Neural progenitor cell (in vitro differentiated cells): ENCODE measurements around the gene ANO10. TPM values are rescaled to one million over a fixed set of nuclear protein-coding genes. Genes with fewer than 3 reads are reported as not detected.

ENCODE experiments used
- DNase-seq: peaks from one replicate; pipeline ENCODE4 v3.0.0-alpha.2; 2016; ENCODE audit warnings: low spot score
- H2AFZ ChIP-seq: fragments of 200-600 bp; sonication (generic); replicated peaks from 2 replicates; pipeline ENCODE4 v1.6.1; 2016; ENCODE audit warnings: antibody characterized with exemption
- H3F3A ChIP-seq: fragments of 200-600 bp; sonication (generic); 2 replicates; pipeline ENCODE4 v1.6.1; 2016; ENCODE audit warnings: antibody characterized with exemption, low read depth
- H3K27ac ChIP-seq: fragments of 200-600 bp; sonication (generic); 2 replicates; pipeline ENCODE4 v1.5.1; 2016; ENCODE audit warnings: mild to moderate bottlenecking
- H3K27me3 ChIP-seq: fragments of 200-600 bp; sonication (generic); 2 replicates; pipeline ENCODE4 v1.6.1; 2016; ENCODE audit warnings: mild to moderate bottlenecking, moderate library complexity
- H3K36me3 ChIP-seq: fragments of 200-600 bp; sonication (generic); 2 replicates; pipeline ENCODE4 v1.5.1; 2016
- H3K4me1 ChIP-seq: fragments of 200-600 bp; sonication (generic); 2 replicates; pipeline ENCODE4 v1.6.1; 2016; ENCODE audit warnings: mixed run types
- H3K4me2 ChIP-seq: fragments of 200-600 bp; sonication (generic); 2 replicates; pipeline ENCODE4 v1.6.1; 2016
- H3K4me3 ChIP-seq: fragments of 200-600 bp; sonication (generic); 2 replicates; pipeline ENCODE4 v1.5.1; 2016
- H3K79me2 ChIP-seq: fragments of 200-600 bp; sonication (generic); 2 replicates; pipeline ENCODE4 v1.6.1; 2016; ENCODE audit warnings: low read depth
- H3K9ac ChIP-seq: fragments of 200-600 bp; sonication (generic); 2 replicates; pipeline ENCODE4 v1.6.1; 2016
- H3K9me3 ChIP-seq: fragments of 200-600 bp; sonication (generic); 2 replicates; pipeline ENCODE4 v1.5.1; 2016; ENCODE audit warnings: low read depth
- H4K20me1 ChIP-seq: fragments of 200-600 bp; sonication (generic); 2 replicates; pipeline ENCODE4 v1.6.1; 2016; ENCODE audit warnings: low read depth
- H3K27ac Mint-ChIP-seq: 3 replicates; pipeline ENCODE4 v1.8.0; 2021; ENCODE audit warnings: mixed read lengths
- H3K27me3 Mint-ChIP-seq: 2 replicates; pipeline ENCODE4 v1.8.0; 2022; ENCODE audit warnings: low read depth, mild to moderate bottlenecking, inconsistent platforms, moderate library complexity, mixed read lengths; ENCODE audit not compliant: insufficient read depth
- H3K36me3 Mint-ChIP-seq: 3 replicates; pipeline ENCODE4 v1.8.0; 2021; ENCODE audit warnings: mixed read lengths
- H3K4me1 Mint-ChIP-seq: 3 replicates; pipeline ENCODE4 v1.8.0; 2021; ENCODE audit warnings: mixed read lengths
- H3K4me3 Mint-ChIP-seq: 3 replicates; pipeline ENCODE4 v1.8.0; 2021; ENCODE audit warnings: mild to moderate bottlenecking, moderate library complexity, mixed read lengths
- H3K9me3 Mint-ChIP-seq: 3 replicates; pipeline ENCODE4 v1.8.0; 2020; ENCODE audit warnings: mixed read lengths
- EZH2 ChIP-seq: fragments of 200-600 bp; sonication (generic); IDR thresholded peaks from 2 replicates; pipeline ENCODE4 v1.6.1; 2017; ENCODE audit warnings: antibody characterized with exemption, mild to moderate bottlenecking, moderate library complexity
- EZH2phosphoT487 ChIP-seq: fragments of 200-600 bp; sonication (generic); IDR thresholded peaks from 2 replicates; pipeline ENCODE4 v1.6.1; 2017; ENCODE audit warnings: antibody characterized with exemption
- total RNA-seq: library from RNA; depleted of rRNA; stranded (reverse); fragments of >200 nt; gene quantifications from 2 replicates; pipeline ENCODE4 v1.2.3, GENCODE V29; 2015; ENCODE audit warnings: low replicate concordance
- TF ChIP-seq, protein P1 (sequence below): fragments of 200-600 bp; sonication (generic); IDR thresholded peaks from 2 replicates; pipeline ENCODE4 v1.5.1; 2017; ENCODE audit warnings: antibody characterized with exemption, mild to moderate bottlenecking

The ANO10 gene
- total RNA-seq, 1 donor from 2014 or later = 44.4 TPM

DNA sequence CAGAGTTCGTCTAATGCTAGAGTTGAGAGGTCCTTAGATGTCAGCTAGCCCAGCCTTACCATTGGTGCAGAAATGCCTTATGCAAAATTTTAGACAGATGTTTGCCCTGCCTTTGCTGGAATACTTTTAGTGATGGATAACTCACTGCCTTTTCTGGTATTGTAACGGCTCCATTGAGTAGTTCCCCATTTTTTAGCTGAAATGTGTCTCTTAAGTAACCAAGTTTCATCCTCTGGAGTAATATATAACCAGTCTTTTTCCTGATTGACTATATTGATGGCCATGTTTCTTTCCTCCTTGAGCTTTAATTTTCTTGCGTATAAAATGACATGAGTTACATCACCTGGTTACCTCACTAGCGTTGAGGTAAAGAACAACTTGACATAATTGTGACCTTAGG lies 290.4 kb downstream of the ANO10 start:
- Histone ChIP-seq H3K27ac (no peak overlapping the region), H3K4me2 (no peak overlapping the region), H3K4me3 (no peak overlapping the region), H3K9ac (no peak overlapping the region), H3K27me3 (no peaks in the 10 kb centered on the region), H3K36me3 (peaks cover 11% of the 10 kb centered on the region), H3F3A (no peaks in the 10 kb centered on the region), H2AFZ (no peak overlapping the region), H3K9me3 (peaks cover 10% of the 10 kb centered on the region), H4K20me1 (peaks cover 20% of the 10 kb centered on the region), H3K79me2 (peaks cover 39% of the 10 kb centered on the region), H3K4me1 (no peaks in the 10 kb centered on the region)
- Mint-ChIP-seq H3K27me3 (peaks cover 4% of the 10 kb centered on the region), H3K36me3 (peaks cover 34% of the 10 kb centered on the region), H3K27ac (no peak overlapping the region), H3K4me1 (no peaks in the 10 kb centered on the region), H3K4me3 (no peak overlapping the region), H3K9me3 (peaks cover 22% of the 10 kb centered on the region)
- TF ChIP-seq EZH2 (no peak), EZH2phosphoT487 (no peak)
- TF ChIP-seq, protein P1, sequence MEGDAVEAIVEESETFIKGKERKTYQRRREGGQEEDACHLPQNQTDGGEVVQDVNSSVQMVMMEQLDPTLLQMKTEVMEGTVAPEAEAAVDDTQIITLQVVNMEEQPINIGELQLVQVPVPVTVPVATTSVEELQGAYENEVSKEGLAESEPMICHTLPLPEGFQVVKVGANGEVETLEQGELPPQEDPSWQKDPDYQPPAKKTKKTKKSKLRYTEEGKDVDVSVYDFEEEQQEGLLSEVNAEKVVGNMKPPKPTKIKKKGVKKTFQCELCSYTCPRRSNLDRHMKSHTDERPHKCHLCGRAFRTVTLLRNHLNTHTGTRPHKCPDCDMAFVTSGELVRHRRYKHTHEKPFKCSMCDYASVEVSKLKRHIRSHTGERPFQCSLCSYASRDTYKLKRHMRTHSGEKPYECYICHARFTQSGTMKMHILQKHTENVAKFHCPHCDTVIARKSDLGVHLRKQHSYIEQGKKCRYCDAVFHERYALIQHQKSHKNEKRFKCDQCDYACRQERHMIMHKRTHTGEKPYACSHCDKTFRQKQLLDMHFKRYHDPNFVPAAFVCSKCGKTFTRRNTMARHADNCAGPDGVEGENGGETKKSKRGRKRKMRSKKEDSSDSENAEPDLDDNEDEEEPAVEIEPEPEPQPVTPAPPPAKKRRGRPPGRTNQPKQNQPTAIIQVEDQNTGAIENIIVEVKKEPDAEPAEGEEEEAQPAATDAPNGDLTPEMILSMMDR = no peak
- no peak for DNase-seq

DNA sequence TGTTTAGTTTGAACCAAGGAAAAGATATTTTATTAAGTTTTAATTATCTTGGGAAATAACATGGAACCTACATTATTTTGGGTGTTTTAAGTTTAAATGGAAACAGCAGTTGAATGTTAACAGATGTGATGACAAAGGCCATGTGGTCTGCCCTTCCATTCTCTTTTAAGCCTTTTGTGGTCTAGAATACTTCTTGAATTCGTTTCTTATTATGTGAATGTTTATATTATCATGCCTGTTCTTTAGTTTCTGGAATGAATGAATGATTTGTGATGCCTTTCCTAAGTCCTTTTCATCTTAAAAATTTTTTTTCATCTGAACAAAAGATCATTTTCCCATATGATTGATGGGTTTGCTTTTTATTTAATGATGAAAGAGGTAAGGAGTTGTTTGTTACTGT lies 290.8 kb downstream of the ANO10 start:
- no peak overlapping the region for H2AFZ ChIP-seq
- peaks cover 18% of the 10 kb centered on the region for H3K9me3 Mint-ChIP-seq
- peaks cover 2% of the 10 kb centered on the region for H3K27me3 Mint-ChIP-seq
- H3K36me3 ChIP-seq = peaks cover 11% of the 10 kb centered on the region
- peaks cover 10% of the 10 kb centered on the region for H3K9me3 ChIP-seq
- no peaks in the 10 kb centered on the region for H3K27me3 ChIP-seq
- no peak overlapping the region for H3K4me3 Mint-ChIP-seq
- H3K4me2 ChIP-seq = no peak overlapping the region
- H3K4me1 ChIP-seq = no peaks in the 10 kb centered on the region
- no peaks in the 10 kb centered on the region for H3F3A ChIP-seq
- H3K9ac ChIP-seq = no peak overlapping the region
- DNase-seq = no peak
- H4K20me1 ChIP-seq = peaks cover 20% of the 10 kb centered on the region
- no peak overlapping the region for H3K4me3 ChIP-seq
- TF ChIP-seq EZH2phosphoT487 (no peak), EZH2 (no peak)
- TF ChIP-seq, protein P1 = no peak
- peaks cover 39% of the 10 kb centered on the region for H3K79me2 ChIP-seq
- no peaks in the 10 kb centered on the region for H3K4me1 Mint-ChIP-seq
- peaks cover 31% of the 10 kb centered on the region for H3K36me3 Mint-ChIP-seq
- no peak overlapping the region for H3K27ac Mint-ChIP-seq
- no peak overlapping the region for H3K27ac ChIP-seq

DNA sequence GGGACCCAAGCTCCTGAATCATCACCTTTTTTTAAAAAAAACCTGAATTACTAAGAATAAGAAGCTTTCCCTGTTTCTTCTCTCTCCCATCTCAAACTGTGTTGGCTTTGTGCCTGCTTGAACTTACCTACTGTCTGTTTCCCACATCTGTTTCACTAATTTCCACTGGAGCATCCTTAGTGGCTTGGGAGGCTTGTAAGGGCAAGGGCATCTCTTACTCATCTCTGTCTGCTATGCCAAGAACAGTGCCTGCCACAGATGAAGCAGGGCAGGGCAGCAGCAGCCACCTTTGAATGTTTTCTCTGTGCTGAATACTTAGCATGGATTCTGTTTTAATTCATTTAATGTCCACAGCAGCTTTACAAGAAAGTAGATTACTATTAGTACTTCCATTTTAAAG lies 293.2 kb downstream of the ANO10 start:
- Histone ChIP-seq H3K27ac (no peak overlapping the region), H3K4me2 (no peak overlapping the region), H4K20me1 (peaks cover 20% of the 10 kb centered on the region), H3K79me2 (peaks cover 51% of the 10 kb centered on the region), H3K36me3 (no peaks in the 10 kb centered on the region), H3F3A (no peaks in the 10 kb centered on the region), H3K9me3 (peaks cover 1% of the 10 kb centered on the region), H3K9ac (no peak overlapping the region), H3K4me1 (no peaks in the 10 kb centered on the region), H2AFZ (no peak overlapping the region), H3K27me3 (no peaks in the 10 kb centered on the region), H3K4me3 (no peak overlapping the region)
- H3K36me3 Mint-ChIP-seq = peaks cover 16% of the 10 kb centered on the region
- H3K27me3 Mint-ChIP-seq = no peaks in the 10 kb centered on the region
- H3K9me3 Mint-ChIP-seq = peaks cover 9% of the 10 kb centered on the region
- H3K4me1 Mint-ChIP-seq = no peaks in the 10 kb centered on the region
- no peak overlapping the region for H3K27ac Mint-ChIP-seq
- no peak overlapping the region for H3K4me3 Mint-ChIP-seq
- no peak for TF ChIP-seq EZH2
- TF ChIP-seq, protein P1 = no peak
- TF ChIP-seq EZH2phosphoT487 = no peak
- no peak for DNase-seq
